Measurements from ENCODE around the gene PICK1. TPM values are rescaled to one million over a fixed set of nuclear protein-coding genes. Genes with fewer than 3 reads are reported as not detected.

Gene PICK1
- total and polyA plus RNA-seq, 2 of the 8 experiments (the other 6 are each of a cell fraction or from before 2014, with no cell fraction given): 20.4 to 22.9 TPM

DNA sequence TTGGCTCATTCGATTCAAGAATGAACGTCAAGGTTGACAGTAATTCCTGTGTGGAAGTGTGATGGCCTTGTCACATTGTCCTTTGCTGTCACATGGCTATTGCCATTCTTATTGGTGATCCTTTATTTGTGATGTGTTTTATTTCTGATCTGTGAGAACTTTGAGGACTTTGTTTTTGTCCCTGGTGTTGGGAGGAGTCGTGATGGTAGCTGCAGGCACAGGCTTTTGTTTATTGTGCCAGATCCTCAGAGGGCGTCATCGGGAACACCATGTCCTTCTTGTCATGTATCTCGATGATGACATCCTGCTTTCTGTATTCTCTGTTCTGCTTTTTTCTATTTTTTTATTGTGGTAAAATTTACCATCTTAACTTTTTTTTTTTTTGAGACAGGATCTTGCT, 5.6 kb downstream of the PICK1 start:
- no peak overlapping the region for H3K4ac ChIP-seq (replicated peaks; ENCODE audit: insufficient read length, low read depth, low read length)
- POLR2A ChIA-PET (ENCODE audit: partially characterized antibody): interaction anchor here (1.2 kb wide), 1 partner anchor 10 kb away, joined by 4 read pairs; no protein-coding TSS in a partner anchor
- no peak overlapping the region for H2AK5ac ChIP-seq (ENCODE audit: low read depth, low read length)
- no peaks in the 10 kb centered on the region for H3K9me3 ChIP-seq (ENCODE audit: insufficient read depth in 2 of 2, low read depth in 1 of 2, low read length in 1 of 2)
- peaks cover 1% of the 10 kb centered on the region; the same call in 1 of the 2 replicates for H3K23me2 ChIP-seq (ENCODE audit: low read depth, low read length)
- peaks cover 5 to 23% (median 17%) of the 10 kb centered on the region in 4 experiments; a peak in 5 of 8 replicates for H3K36me3 ChIP-seq (ENCODE audit: control insufficient read depth in 2 of 4, insufficient read depth in 4 of 4, low read length in 3 of 4)
- FAIRE-seq (no peak), DNase-seq (ENCODE audit: low read depth in 1 of 2, low spot score in 2 of 2) (no peak)
- 91% methylated on average over 6 of the region's 6 CpGs; no CpG with 5 or more reads in 1 of the 2 experiments for WGBS, 2 experiments (ENCODE audit: extremely low coverage in 1 of 2, insufficient coverage in 1 of 2, insufficient read length in 1 of 2, insufficient replicate concordance in 2 of 2, low coverage in 1 of 2, low lambda C conversion rate in 2 of 2, missing lambda C conversion rate in 1 of 2)
- peaks cover 0 to 4% of the 10 kb centered on the region in 2 experiments; a peak in 1 of 4 replicates for H3K79me2 ChIP-seq (ENCODE audit: control insufficient read depth in 1 of 2, insufficient read depth in 2 of 2, low read length in 2 of 2)
- no peak overlapping the region for H4K5ac ChIP-seq (ENCODE audit: insufficient read length, low read depth, low read length)
- H3K23ac ChIP-seq (ENCODE audit: insufficient read length): no peak overlapping the region
- no peak overlapping the region for H2AFZ ChIP-seq (ENCODE audit: low read length)
- no peak overlapping the region for H3K56ac ChIP-seq (replicated peaks; ENCODE audit: insufficient read length, low read depth, low read length)
- no peak overlapping the region for H2BK12ac ChIP-seq (ENCODE audit: low read depth, low read length)
- no peak overlapping the region for H3K4me2 ChIP-seq (ENCODE audit: insufficient read depth in 1 of 2, low read depth in 2 of 2, low read length in 2 of 2)
- no peak overlapping the region for H2BK5ac ChIP-seq (ENCODE audit: low read depth, low read length)
- H4K8ac ChIP-seq (ENCODE audit: extremely low read depth, insufficient read depth, low read length): no peak overlapping the region
- no peak overlapping the region for H3K4me3 ChIP-seq (ENCODE audit: extremely low read depth in 1 of 4, insufficient read depth in 2 of 4, low read depth in 3 of 4, low read length in 4 of 4)
- H3K18ac ChIP-seq (ENCODE audit: extremely low read depth, low read length): no peak overlapping the region
- peaks cover 0 to 2% (median 2%) of the 10 kb centered on the region in 4 experiments; a peak in 4 of 7 replicates for H3K4me1 ChIP-seq (replicated peaks in 1 of 4; ENCODE audit: control insufficient read depth in 3 of 4, insufficient read depth in 4 of 4, low read length in 3 of 4)
- no peak overlapping the region for H3K9ac ChIP-seq (replicated peaks in 1 of 4; ENCODE audit: extremely low read depth in 1 of 4, low read depth in 3 of 4, low read length in 3 of 4)
- H4K91ac ChIP-seq (replicated peaks; ENCODE audit: insufficient read length, low read length): no peak overlapping the region
- H2BK20ac ChIP-seq (ENCODE audit: low read length): no peak overlapping the region
- H2BK15ac ChIP-seq (ENCODE audit: low read length): no peak overlapping the region
- no peaks in the 10 kb centered on the region for H3K27me3 ChIP-seq (replicated peaks in 1 of 4; ENCODE audit: control insufficient read depth in 3 of 4, extremely low read depth in 1 of 4, insufficient read depth in 3 of 4, low read length in 3 of 4)
- CTCF ChIA-PET (ENCODE audit: partially characterized antibody): interaction anchor here (0.7 to 2.1 kb wide), 3 partner anchors 11 to 37 kb away, joined by 3 to 7 read pairs (median 4); no protein-coding TSS in a partner anchor
- H4K20me1 ChIP-seq (replicated peaks in 1 of 2; ENCODE audit: control insufficient read depth in 1 of 2, insufficient read depth in 2 of 2, low read length in 2 of 2): peaks cover 0 to 2% of the 10 kb centered on the region in 2 experiments
- H3K79me1 ChIP-seq (ENCODE audit: low read depth, low read length): peaks cover 5% of the 10 kb centered on the region
- no peak overlapping the region for H3K27ac ChIP-seq (ENCODE audit: low read depth, low read length)
- H3K14ac ChIP-seq (ENCODE audit: insufficient read length): no peak overlapping the region
- H2BK120ac ChIP-seq (replicated peaks; ENCODE audit: low read depth, low read length): no peak overlapping the region
- TF ChIP-seq RBBP5 (IDR thresholded peaks at IDR 0.05; ENCODE audit: borderline replicate concordance, low read depth, low read length): no peak
- TF ChIP-seq CBX5 (IDR thresholded peaks at IDR 0.05; ENCODE audit: low read depth, low read length): no peak
- TF ChIP-seq, protein P1, sequence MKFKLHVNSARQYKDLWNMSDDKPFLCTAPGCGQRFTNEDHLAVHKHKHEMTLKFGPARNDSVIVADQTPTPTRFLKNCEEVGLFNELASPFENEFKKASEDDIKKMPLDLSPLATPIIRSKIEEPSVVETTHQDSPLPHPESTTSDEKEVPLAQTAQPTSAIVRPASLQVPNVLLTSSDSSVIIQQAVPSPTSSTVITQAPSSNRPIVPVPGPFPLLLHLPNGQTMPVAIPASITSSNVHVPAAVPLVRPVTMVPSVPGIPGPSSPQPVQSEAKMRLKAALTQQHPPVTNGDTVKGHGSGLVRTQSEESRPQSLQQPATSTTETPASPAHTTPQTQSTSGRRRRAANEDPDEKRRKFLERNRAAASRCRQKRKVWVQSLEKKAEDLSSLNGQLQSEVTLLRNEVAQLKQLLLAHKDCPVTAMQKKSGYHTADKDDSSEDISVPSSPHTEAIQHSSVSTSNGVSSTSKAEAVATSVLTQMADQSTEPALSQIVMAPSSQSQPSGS (IDR thresholded peaks at IDR 0.05; ENCODE audit: low read length): no peak
- no peak for TF ChIP-seq CTBP2 (IDR thresholded peaks at IDR 0.05; ENCODE audit: borderline replicate concordance, insufficient read depth, insufficient read length, low read length)
- TF ChIP-seq SIN3A (conservative IDR thresholded peaks at IDR 0.05 in 1 of 2, IDR thresholded peaks at IDR 0.05 in 1 of 2; ENCODE audit: low read depth in 1 of 2, low read length in 2 of 2): no peak
- TF ChIP-seq FOSL1 (IDR thresholded peaks at IDR 0.05; ENCODE audit: insufficient read depth, low read depth, low read length): no peak
- TF ChIP-seq, protein P2, sequence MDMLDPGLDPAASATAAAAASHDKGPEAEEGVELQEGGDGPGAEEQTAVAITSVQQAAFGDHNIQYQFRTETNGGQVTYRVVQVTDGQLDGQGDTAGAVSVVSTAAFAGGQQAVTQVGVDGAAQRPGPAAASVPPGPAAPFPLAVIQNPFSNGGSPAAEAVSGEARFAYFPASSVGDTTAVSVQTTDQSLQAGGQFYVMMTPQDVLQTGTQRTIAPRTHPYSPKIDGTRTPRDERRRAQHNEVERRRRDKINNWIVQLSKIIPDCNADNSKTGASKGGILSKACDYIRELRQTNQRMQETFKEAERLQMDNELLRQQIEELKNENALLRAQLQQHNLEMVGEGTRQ (IDR thresholded peaks at IDR 0.05; ENCODE audit: low read length): no peak
- TF ChIP-seq RAD21 (IDR thresholded peaks at IDR 0.05 in 1 of 2, conservative IDR thresholded peaks at IDR 0.05 in 1 of 2; ENCODE audit: low read depth in 2 of 2, low read length in 2 of 2): no peak
- no peak for TF ChIP-seq POU5F1 (IDR thresholded peaks at IDR 0.05; ENCODE audit: low read depth, low read length)
